GM23338 (cell line): ENCODE results near the gene LARP1B. TPM values are rescaled to one million over a fixed set of nuclear protein-coding genes. Genes with fewer than 3 reads are reported as not detected.

Experiments
- ATAC-seq: fragments of 200-7000 bp; cut with Tn5 transposase; 3 replicates; pipeline ENCODE4 v1.9.1; 2020
- DNase-seq: peaks from one replicate; pipeline ENCODE4 v3.0.0-alpha.2; 2015; ENCODE audit warnings: low spot score
- H2AFZ ChIP-seq: fragments of 200-600 bp; sonication (generic); 2 replicates; pipeline ENCODE4 v1.8.0; 2016; ENCODE audit warnings: antibody characterized with exemption, mild to moderate bottlenecking, moderate library complexity
- H3F3A ChIP-seq: fragments of 200-600 bp; sonication (generic); replicated peaks from 2 replicates; pipeline ENCODE4 v1.8.0; 2017; ENCODE audit warnings: antibody characterized with exemption, mixed run types, low read depth
- H3K27ac ChIP-seq: fragments of 200-600 bp; sonication (generic); 2 replicates; pipeline ENCODE4 v1.6.1; 2016; ENCODE audit warnings: low read depth
- H3K27me3 ChIP-seq: fragments of 200-600 bp; sonication (generic); 2 replicates; pipeline ENCODE4 v1.8.0; 2016; ENCODE audit warnings: mild to moderate bottlenecking, mixed run types, moderate library complexity; ENCODE audit not compliant: insufficient read depth
- H3K36me3 ChIP-seq: fragments of 200-600 bp; sonication (generic); 2 replicates; pipeline ENCODE4 v1.8.0; 2016; ENCODE audit warnings: mild to moderate bottlenecking; ENCODE audit not compliant: insufficient read depth
- H3K4me1 ChIP-seq: fragments of 200-600 bp; sonication (generic); 2 replicates; pipeline ENCODE4 v1.8.0; 2016; ENCODE audit warnings: mild to moderate bottlenecking, moderate library complexity; ENCODE audit not compliant: insufficient read depth
- H3K4me2 ChIP-seq: fragments of 200-600 bp; sonication (generic); 2 replicates; pipeline ENCODE4 v1.7.1; 2017; ENCODE audit warnings: mixed run types
- H3K4me3 ChIP-seq: fragments of 200-600 bp; sonication (generic); 2 replicates; pipeline ENCODE4 v1.6.1; 2016; ENCODE audit warnings: mixed run types
- H3K79me2 ChIP-seq: fragments of 200-600 bp; sonication (generic); replicated peaks from 2 replicates; pipeline ENCODE4 v1.8.0; 2017; ENCODE audit warnings: mild to moderate bottlenecking; ENCODE audit not compliant: insufficient read depth
- H3K9me2 ChIP-seq: fragments of 200-600 bp; sonication (generic); 2 replicates; pipeline ENCODE4 v1.8.0; 2017; ENCODE audit not compliant: insufficient read depth
- H4K20me1 ChIP-seq: fragments of 200-600 bp; sonication (generic); replicated peaks from 2 replicates; pipeline ENCODE4 v1.8.0; 2017; ENCODE audit warnings: mild to moderate bottlenecking; ENCODE audit not compliant: insufficient read depth
- H3K27ac Mint-ChIP-seq: 2 replicates; pipeline ENCODE4 v1.8.0; 2020; ENCODE audit warnings: inconsistent platforms, mild to moderate bottlenecking, moderate library complexity, mixed read lengths
- H3K27me3 Mint-ChIP-seq: 3 replicates; pipeline ENCODE4 v1.8.0; 2022; ENCODE audit warnings: low read depth, mild to moderate bottlenecking, moderate library complexity, mixed read lengths, inconsistent platforms; ENCODE audit not compliant: insufficient read depth, poor library complexity
- H3K36me3 Mint-ChIP-seq: 3 replicates; pipeline ENCODE4 v1.8.0; 2021; ENCODE audit warnings: low read depth, mild to moderate bottlenecking, inconsistent platforms, moderate library complexity, mixed read lengths
- H3K4me1 Mint-ChIP-seq: 3 replicates; pipeline ENCODE4 v1.8.0; 2020; ENCODE audit warnings: mild to moderate bottlenecking, inconsistent platforms, mixed read lengths
- H3K4me3 Mint-ChIP-seq: 3 replicates; pipeline ENCODE4 v1.8.0; 2021; ENCODE audit warnings: moderate library complexity, mild to moderate bottlenecking, inconsistent platforms, mixed read lengths
- H3K9me3 Mint-ChIP-seq: 3 replicates; pipeline ENCODE4 v1.8.0; 2020; ENCODE audit warnings: moderate library complexity, mild to moderate bottlenecking, inconsistent platforms, mixed read lengths
- CREB1 ChIP-seq: fragments of 250-450 bp; sonication (Bioruptor Pico); IDR thresholded peaks from 2 replicates; pipeline ENCODE4 v1.5.0; 2020; ENCODE audit warnings: low read depth, mild to moderate bottlenecking, moderate library complexity
- EZH2 ChIP-seq: fragments of 200-600 bp; sonication (generic); IDR thresholded peaks from one replicate; pipeline ENCODE4 v1.8.0; 2017; ENCODE audit warnings: antibody characterized with exemption, mild to moderate bottlenecking, low read depth; ENCODE audit not compliant: unreplicated experiment
- EZH2phosphoT487 ChIP-seq: fragments of 200-600 bp; sonication (generic); IDR thresholded peaks from one replicate; pipeline ENCODE4 v1.8.1; 2018; ENCODE audit warnings: antibody characterized with exemption; ENCODE audit not compliant: unreplicated experiment
- JUNB ChIP-seq: IDR thresholded peaks from one replicate; pipeline ENCODE4 v1.6.1; 2016; ENCODE audit warnings: antibody characterized with exemption; ENCODE audit not compliant: unreplicated experiment
- POLR2AphosphoS5 ChIP-seq: IDR thresholded peaks from 2 replicates; pipeline ENCODE4 v1.6.1; 2016; ENCODE audit warnings: antibody characterized with exemption, low read depth
- STAT1 ChIP-seq: IDR thresholded peaks from one replicate; pipeline ENCODE4 v1.6.1; 2016; ENCODE audit warnings: antibody characterized with exemption; ENCODE audit not compliant: unreplicated experiment
- ZNF331 ChIP-seq: fragments of 250-450 bp; sonication (Bioruptor Pico); IDR thresholded peaks from 2 replicates; pipeline ENCODE4 v1.5.0; 2020; ENCODE audit warnings: low read depth, mild to moderate bottlenecking, moderate library complexity
- polyA plus RNA-seq: library from polyadenylated mRNA; unstranded; fragments of >200 nt; fragmentation: Nextera tagmentation; extraction: Ambion mirVana; gene quantifications from 2 replicates; pipeline ENCODE4 v1.2.1, GENCODE V29; 2016
- total RNA-seq: library from RNA; depleted of rRNA; stranded (reverse); fragments of >200 nt; shearing (Covaris generic); gene quantifications from 2 replicates; pipeline ENCODE4 v1.2.3, GENCODE V29; 2014
- TF ChIP-seq, protein P1 (sequence below), 2 experiments: fragments of 200-600 bp in 1 of 2; sonication (generic) in 1 of 2; conservative IDR thresholded peaks; 2 replicates each; pipeline versions ENCODE4 v1.5.1 to v1.6.1; 2016 to 2017; ENCODE audit warnings: antibody characterized with exemption in 2 of 2, low read depth in 2 of 2, mild to moderate bottlenecking in 2 of 2, moderate library complexity in 1 of 2
- TF ChIP-seq, protein P2 (sequence below): IDR thresholded peaks from one replicate; pipeline ENCODE4 v1.6.1; 2018; ENCODE audit warnings: antibody characterized with exemption; ENCODE audit not compliant: unreplicated experiment
- TF ChIP-seq, protein P3 (sequence below): IDR thresholded peaks from 2 replicates; pipeline ENCODE4 v1.6.1; 2016; ENCODE audit warnings: antibody characterized with exemption

Gene LARP1B
- total and polyA plus RNA-seq, 2 experiments from 2014 or later = 42.5 to 45.4 TPM

DNA sequence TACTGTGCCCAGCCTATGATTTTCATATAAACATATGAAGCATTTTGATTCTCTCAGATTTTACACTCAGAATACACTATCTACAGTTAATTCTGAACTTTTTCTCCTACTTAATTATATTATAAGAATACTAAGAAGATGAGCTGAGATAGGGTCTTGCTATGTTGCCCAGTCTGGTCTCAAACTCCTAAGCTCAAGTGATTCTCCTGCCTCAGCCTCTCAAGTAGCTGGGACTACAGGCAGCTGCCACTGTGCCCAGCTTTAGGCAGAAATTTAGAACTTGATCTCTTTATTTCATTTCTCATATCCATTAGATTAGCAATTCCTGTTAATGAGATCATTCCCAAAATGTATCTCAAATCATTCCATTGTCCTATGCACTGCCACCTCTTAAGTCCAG is 4.7 kb upstream of the LARP1B start:
- H3K4me3 ChIP-seq = no peak overlapping the region
- H3K27ac Mint-ChIP-seq = no peak overlapping the region
- 0 out of 2 replicates have a peak, but pooled peaks cover 4% of the 10 kb centered on the region for H3K4me1 ChIP-seq
- no peaks in the 10 kb centered on the region; the same call in 2 of the 3 replicates for H3K36me3 Mint-ChIP-seq
- no peaks in the 10 kb centered on the region for H3K27me3 ChIP-seq
- no peak overlapping the region for H3K4me3 Mint-ChIP-seq
- no peak overlapping the region for H3K4me2 ChIP-seq
- 0 out of 3 replicates have a peak, but pooled peaks cover 2% of the 10 kb centered on the region for H3K9me3 Mint-ChIP-seq
- H3K9me2 ChIP-seq = no peaks in the 10 kb centered on the region
- no peak overlapping the region for H3K27ac ChIP-seq
- no peaks in the 10 kb centered on the region for H3K36me3 ChIP-seq
- ATAC-seq (no peak), DNase-seq (no peak)
- TF ChIP-seq, protein P1, sequence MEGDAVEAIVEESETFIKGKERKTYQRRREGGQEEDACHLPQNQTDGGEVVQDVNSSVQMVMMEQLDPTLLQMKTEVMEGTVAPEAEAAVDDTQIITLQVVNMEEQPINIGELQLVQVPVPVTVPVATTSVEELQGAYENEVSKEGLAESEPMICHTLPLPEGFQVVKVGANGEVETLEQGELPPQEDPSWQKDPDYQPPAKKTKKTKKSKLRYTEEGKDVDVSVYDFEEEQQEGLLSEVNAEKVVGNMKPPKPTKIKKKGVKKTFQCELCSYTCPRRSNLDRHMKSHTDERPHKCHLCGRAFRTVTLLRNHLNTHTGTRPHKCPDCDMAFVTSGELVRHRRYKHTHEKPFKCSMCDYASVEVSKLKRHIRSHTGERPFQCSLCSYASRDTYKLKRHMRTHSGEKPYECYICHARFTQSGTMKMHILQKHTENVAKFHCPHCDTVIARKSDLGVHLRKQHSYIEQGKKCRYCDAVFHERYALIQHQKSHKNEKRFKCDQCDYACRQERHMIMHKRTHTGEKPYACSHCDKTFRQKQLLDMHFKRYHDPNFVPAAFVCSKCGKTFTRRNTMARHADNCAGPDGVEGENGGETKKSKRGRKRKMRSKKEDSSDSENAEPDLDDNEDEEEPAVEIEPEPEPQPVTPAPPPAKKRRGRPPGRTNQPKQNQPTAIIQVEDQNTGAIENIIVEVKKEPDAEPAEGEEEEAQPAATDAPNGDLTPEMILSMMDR (conservative IDR thresholded peaks at IDR 0.05; ENCODE audit: low read depth in 2 of 2) = no peak
- TF ChIP-seq POLR2AphosphoS5 (no peak), ZNF331 (CRISPR knock-in tag) (no peak), JUNB (no peak), CREB1 (CRISPR knock-in tag) (no peak), EZH2 (no peak), STAT1 (no peak), EZH2phosphoT487 (no peak)
- TF ChIP-seq, protein P2, sequence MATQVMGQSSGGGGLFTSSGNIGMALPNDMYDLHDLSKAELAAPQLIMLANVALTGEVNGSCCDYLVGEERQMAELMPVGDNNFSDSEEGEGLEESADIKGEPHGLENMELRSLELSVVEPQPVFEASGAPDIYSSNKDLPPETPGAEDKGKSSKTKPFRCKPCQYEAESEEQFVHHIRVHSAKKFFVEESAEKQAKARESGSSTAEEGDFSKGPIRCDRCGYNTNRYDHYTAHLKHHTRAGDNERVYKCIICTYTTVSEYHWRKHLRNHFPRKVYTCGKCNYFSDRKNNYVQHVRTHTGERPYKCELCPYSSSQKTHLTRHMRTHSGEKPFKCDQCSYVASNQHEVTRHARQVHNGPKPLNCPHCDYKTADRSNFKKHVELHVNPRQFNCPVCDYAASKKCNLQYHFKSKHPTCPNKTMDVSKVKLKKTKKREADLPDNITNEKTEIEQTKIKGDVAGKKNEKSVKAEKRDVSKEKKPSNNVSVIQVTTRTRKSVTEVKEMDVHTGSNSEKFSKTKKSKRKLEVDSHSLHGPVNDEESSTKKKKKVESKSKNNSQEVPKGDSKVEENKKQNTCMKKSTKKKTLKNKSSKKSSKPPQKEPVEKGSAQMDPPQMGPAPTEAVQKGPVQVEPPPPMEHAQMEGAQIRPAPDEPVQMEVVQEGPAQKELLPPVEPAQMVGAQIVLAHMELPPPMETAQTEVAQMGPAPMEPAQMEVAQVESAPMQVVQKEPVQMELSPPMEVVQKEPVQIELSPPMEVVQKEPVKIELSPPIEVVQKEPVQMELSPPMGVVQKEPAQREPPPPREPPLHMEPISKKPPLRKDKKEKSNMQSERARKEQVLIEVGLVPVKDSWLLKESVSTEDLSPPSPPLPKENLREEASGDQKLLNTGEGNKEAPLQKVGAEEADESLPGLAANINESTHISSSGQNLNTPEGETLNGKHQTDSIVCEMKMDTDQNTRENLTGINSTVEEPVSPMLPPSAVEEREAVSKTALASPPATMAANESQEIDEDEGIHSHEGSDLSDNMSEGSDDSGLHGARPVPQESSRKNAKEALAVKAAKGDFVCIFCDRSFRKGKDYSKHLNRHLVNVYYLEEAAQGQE = no peak
- TF ChIP-seq, protein P3, sequence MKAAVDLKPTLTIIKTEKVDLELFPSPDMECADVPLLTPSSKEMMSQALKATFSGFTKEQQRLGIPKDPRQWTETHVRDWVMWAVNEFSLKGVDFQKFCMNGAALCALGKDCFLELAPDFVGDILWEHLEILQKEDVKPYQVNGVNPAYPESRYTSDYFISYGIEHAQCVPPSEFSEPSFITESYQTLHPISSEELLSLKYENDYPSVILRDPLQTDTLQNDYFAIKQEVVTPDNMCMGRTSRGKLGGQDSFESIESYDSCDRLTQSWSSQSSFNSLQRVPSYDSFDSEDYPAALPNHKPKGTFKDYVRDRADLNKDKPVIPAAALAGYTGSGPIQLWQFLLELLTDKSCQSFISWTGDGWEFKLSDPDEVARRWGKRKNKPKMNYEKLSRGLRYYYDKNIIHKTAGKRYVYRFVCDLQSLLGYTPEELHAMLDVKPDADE = no peak
- no peaks in the 10 kb centered on the region for H3K79me2 ChIP-seq
- H2AFZ ChIP-seq = no peak overlapping the region
- H3K27me3 Mint-ChIP-seq = peaks cover 17% of the 10 kb centered on the region
- H3K4me1 Mint-ChIP-seq = peaks cover 16% of the 10 kb centered on the region
- peaks cover 8% of the 10 kb centered on the region for H3F3A ChIP-seq
- no peaks in the 10 kb centered on the region for H4K20me1 ChIP-seq
